Fibroblast of villous mesenchyme (primary cell): ENCODE measurements around the gene ALK. TPM values are rescaled to one million over a fixed set of nuclear protein-coding genes. Genes with fewer than 3 reads are reported as not detected.

Source experiments
- DNase-seq: peaks from one replicate; pipeline ENCODE4 v3.0.0-alpha.2; 2010; ENCODE audit warnings: low read depth
- H3K4me3 ChIP-seq: 2 replicates; pipeline ENCODE4 v1.5.1; 2011; ENCODE audit warnings: low read depth, mild to moderate bottlenecking, low read length
- CTCF ChIP-seq: IDR thresholded peaks from 2 replicates; pipeline ENCODE4 v1.5.1; 2012; ENCODE audit warnings: low read depth, mild to moderate bottlenecking, low read length; ENCODE audit not compliant: insufficient read depth
- total RNA-seq: library from RNA; depleted of rRNA; stranded (reverse); fragments of >200 nt; gene quantifications from 2 replicates; pipeline ENCODE4 v1.2.3, GENCODE V29; 2012

Gene ALK
- total RNA-seq, 1 donor, result not detected

- no peak for DNase-seq
- no peak overlapping the region for H3K4me3 ChIP-seq
- TF ChIP-seq CTCF, result no peak
These were observed 28.7 kb downstream of the ALK start for GRCh38 chr2:29892585-29893259.

- H3K4me3 ChIP-seq, result no peak overlapping the region
- no peak for TF ChIP-seq CTCF
- DNase-seq, result no peak
These were observed 40.2 kb downstream of the ALK start for GRCh38 chr2:29881089-29881730.

- H3K4me3 ChIP-seq, result no peak overlapping the region
- TF ChIP-seq CTCF, result no peak
- no peak for DNase-seq
These were observed 41.3 kb downstream of the ALK start for GRCh38 chr2:29880084-29880483.

- DNase-seq, result no peak
- no peak for TF ChIP-seq CTCF
These were observed 41.9 kb downstream of the ALK start for GRCh38 chr2:29879456-29879855.

GRCh38 chr2:29878898-29879297, 42.5 kb downstream of the ALK start:
- DNase-seq, result no peak
- H3K4me3 ChIP-seq, result no peak overlapping the region
- no peak for TF ChIP-seq CTCF

More at GRCh38 chr2:29879456-29879855, 41.9 kb downstream of the ALK start:
- no peak overlapping the region for H3K4me3 ChIP-seq

GRCh38 chr2:29876374-29876773, 45.0 kb downstream of the ALK start:
- no peak for TF ChIP-seq CTCF
- no peak overlapping the region for H3K4me3 ChIP-seq
- DNase-seq, result no peak

- no peak for DNase-seq
- TF ChIP-seq CTCF, result no peak
- no peak overlapping the region for H3K4me3 ChIP-seq
These were observed 46.6 kb downstream of the ALK start for GRCh38 chr2:29874745-29875144.
